Measurements from ENCODE around the gene EXOC3. TPM values are rescaled to one million over a fixed set of nuclear protein-coding genes. Genes with fewer than 3 reads are reported as not detected.
"Not testable (repeated sequence)": the region's sequence is repeated elsewhere in the genome, so short reads cannot be mapped to it uniquely, and the experiment has no call there.

EXOC3 gene
- total RNA-seq (2014; rRNA removed; shearing (Covaris generic)) = 10.2 and 10.4 TPM in 2 replicates

GRCh38 chr5:442335-443238 is at the start of gene EXOC3:
EXOC3 (plus strand) TSS chr5:443176; CDS start chr5:446206, 3,030 bp downstream.
- peaks cover 4% of the 10 kb centered on the region; the same call in 1 of the 2 replicates for H3K4me1 ChIP-seq
- no peaks in the 10 kb centered on the region for H3K27me3 ChIP-seq
- H3K4me3 ChIP-seq = peak within 1 kb of the TSS; percentile 93
- DNase-seq = peak; percentile 54 to 64
- peak within 1 kb of the TSS; percentile 69 for H3K27ac ChIP-seq
- H3K9me3 ChIP-seq (replicated peaks) = no peaks in the 10 kb centered on the region
- H3K36me3 ChIP-seq = no peaks in the 10 kb centered on the region

DNA sequence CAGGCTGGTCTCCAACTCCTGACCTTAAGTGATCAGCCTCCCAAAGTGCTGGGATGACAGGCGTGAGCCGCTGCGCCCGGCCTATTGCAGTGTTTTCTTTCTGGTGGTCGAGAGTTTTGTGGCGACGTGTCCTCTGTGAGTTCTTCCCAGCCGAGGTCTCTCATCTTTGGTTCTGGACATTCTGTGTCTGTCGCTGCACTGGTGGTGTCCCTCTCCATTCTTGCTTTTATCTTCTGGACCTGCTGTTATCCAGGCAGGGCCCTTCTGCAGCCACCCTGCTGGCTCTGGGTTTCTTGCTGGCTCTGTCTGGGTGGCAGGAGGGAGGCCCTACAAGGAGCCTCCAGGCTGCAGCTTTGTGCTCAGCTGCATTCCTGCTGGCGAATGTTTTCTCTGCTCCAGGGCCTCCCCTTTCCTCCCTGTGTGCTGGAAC is 49.1 kb upstream of the EXOC3 start:
- DNase-seq = no peak
- Histone ChIP-seq H3K36me3 (no peaks in the 10 kb centered on the region), H3K27me3 (no peaks in the 10 kb centered on the region), H3K27ac (no peak overlapping the region), H3K4me1 (peaks cover 4% of the 10 kb centered on the region; the same call in 1 of the 2 replicates), H3K4me3 (no peak overlapping the region), H3K9me3 (replicated peaks) (no peaks in the 10 kb centered on the region)

DNA sequence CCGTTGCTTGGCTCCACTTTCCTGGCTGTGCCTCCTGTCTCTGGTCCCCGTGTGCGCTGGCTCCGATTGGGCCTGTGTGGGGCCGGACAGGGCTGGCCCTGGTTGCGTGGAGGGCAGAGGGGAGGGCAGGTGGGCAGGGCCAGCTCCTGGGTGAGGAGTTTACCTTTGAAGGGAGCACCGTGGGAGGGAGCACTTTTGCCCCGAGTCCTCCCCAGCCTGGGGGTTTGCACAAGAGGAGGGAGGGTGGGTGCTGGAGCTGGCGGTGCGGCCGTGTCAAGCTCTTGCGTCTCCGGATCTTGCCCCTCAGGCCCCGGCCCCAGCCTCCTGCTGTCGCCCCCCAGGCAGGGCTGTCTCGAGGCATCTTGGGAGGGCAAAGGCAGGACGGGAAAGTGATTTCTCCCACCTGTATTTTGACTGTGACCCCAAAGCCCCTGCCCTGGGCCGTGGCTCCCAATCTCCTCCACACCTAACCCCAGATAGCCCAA is 48.3 kb upstream of the EXOC3 start:
- H3K4me1 ChIP-seq = peaks cover 4% of the 10 kb centered on the region; the same call in 1 of the 2 replicates
- no peak for DNase-seq
- H3K27ac ChIP-seq = no peak overlapping the region
- no peak overlapping the region for H3K4me3 ChIP-seq
- no peaks in the 10 kb centered on the region for H3K36me3 ChIP-seq
- no peaks in the 10 kb centered on the region for H3K27me3 ChIP-seq
- H3K9me3 ChIP-seq (replicated peaks) = no peaks in the 10 kb centered on the region

- H3K4me3 ChIP-seq = no peak overlapping the region
- H3K27ac ChIP-seq = peak overlapping the region; percentile 25
- H3K27me3 ChIP-seq = no peaks in the 10 kb centered on the region
- DNase-seq = peak; percentile 51 to 56
- no peaks in the 10 kb centered on the region for H3K36me3 ChIP-seq
- no peaks in the 10 kb centered on the region for H3K9me3 ChIP-seq (replicated peaks)
- H3K4me1 ChIP-seq = peaks cover 4% of the 10 kb centered on the region; the same call in 1 of the 2 replicates
Measured at GRCh38 chr5:395156-395920, 47.6 kb upstream of the EXOC3 start.

GRCh38 chr5:395921-396530 is 47.0 kb upstream of the EXOC3 start:
- Histone ChIP-seq H3K36me3 (no peaks in the 10 kb centered on the region), H3K4me3 (no peak overlapping the region), H3K27ac (peak overlapping the region; percentile 25), H3K4me1 (peaks cover 4% of the 10 kb centered on the region; the same call in 1 of the 2 replicates), H3K9me3 (replicated peaks) (no peaks in the 10 kb centered on the region), H3K27me3 (no peaks in the 10 kb centered on the region)
- no peak for DNase-seq

DNA sequence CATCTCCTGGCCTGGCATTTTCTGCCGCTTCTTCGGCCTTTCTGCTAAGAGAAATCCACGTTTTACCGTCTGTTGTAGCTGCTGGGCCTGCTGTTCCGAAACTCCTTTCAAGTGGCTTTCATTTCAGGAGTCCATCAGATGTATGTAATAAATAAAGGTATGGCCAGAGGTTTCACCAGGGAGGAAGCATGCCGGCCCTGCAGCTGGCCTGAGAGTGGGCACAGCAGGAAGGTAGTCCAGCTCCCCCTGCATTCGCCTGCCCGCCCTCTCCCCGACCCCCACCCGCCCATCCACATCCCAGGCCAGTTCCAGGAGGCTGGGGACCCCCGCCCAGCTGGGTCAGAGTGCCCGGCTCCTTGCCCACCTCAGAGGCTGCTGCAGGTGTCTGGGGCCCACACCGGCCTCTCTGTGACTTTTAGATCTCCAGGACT is 46.4 kb upstream of the EXOC3 start:
- DNase-seq = no peak
- H3K4me1 ChIP-seq = peaks cover 4% of the 10 kb centered on the region; the same call in 1 of the 2 replicates
- no peaks in the 10 kb centered on the region for H3K36me3 ChIP-seq
- no peaks in the 10 kb centered on the region for H3K9me3 ChIP-seq (replicated peaks)
- H3K4me3 ChIP-seq = no peak overlapping the region
- H3K27me3 ChIP-seq = no peaks in the 10 kb centered on the region
- H3K27ac ChIP-seq = no peak overlapping the region

GRCh38 chr5:398141-398474 is 44.9 kb upstream of the EXOC3 start:
- not testable (repeated sequence) for H3K36me3 ChIP-seq; H3K4me1 ChIP-seq; H3K4me3 ChIP-seq; DNase-seq; H3K9me3 ChIP-seq (replicated peaks); H3K27ac ChIP-seq; H3K27me3 ChIP-seq

DNA sequence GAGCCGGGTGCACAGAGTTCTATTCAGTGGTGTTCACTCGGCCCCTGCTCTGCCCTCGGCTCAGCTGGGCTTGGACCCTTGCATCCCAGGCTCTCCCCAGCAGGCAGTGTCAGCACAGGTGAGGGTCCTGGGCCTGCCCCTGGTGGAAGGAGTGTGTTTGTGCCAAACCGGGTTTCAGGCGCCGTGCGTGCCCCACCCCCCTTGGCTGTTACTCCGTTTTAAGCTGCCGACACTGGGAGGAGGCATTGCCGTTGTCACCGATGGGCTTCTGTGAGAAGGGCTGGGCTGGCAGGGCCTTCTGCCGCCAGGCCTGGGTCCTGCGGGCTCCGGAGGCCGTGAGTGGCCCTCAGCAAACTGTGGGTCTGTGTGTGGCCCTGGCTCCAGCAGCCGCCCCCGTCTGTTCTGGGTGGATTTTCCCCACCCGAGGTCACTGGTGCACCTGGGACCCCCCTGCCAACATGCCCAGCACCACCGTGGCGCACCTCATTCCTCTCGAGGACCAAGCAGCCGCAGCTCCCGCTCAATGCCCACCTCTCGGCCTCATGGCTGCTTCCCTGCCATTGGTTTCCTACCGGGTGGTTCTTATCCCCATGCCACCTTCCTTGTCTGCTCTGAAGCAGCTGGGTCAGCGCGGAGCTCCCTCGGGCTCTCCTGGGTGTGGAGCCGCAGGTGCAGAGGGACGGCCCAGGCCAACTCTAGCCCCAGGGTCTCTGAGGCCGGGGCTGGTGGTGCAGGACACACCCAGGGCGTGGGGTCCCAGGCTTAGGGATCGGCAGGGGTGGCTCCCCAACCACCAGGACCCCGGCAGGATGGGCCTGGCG is 44.3 kb upstream of the EXOC3 start:
- Histone ChIP-seq H3K9me3 (replicated peaks) (no peaks in the 10 kb centered on the region), H3K27ac (no peak overlapping the region), H3K36me3 (no peaks in the 10 kb centered on the region), H3K4me3 (no peak overlapping the region), H3K4me1 (peaks cover 4% of the 10 kb centered on the region; the same call in 1 of the 2 replicates), H3K27me3 (no peaks in the 10 kb centered on the region)
- DNase-seq = no peak

GRCh38 chr5:399296-400281 is 43.4 kb upstream of the EXOC3 start:
- no peak overlapping the region for H3K27ac ChIP-seq

DNA sequence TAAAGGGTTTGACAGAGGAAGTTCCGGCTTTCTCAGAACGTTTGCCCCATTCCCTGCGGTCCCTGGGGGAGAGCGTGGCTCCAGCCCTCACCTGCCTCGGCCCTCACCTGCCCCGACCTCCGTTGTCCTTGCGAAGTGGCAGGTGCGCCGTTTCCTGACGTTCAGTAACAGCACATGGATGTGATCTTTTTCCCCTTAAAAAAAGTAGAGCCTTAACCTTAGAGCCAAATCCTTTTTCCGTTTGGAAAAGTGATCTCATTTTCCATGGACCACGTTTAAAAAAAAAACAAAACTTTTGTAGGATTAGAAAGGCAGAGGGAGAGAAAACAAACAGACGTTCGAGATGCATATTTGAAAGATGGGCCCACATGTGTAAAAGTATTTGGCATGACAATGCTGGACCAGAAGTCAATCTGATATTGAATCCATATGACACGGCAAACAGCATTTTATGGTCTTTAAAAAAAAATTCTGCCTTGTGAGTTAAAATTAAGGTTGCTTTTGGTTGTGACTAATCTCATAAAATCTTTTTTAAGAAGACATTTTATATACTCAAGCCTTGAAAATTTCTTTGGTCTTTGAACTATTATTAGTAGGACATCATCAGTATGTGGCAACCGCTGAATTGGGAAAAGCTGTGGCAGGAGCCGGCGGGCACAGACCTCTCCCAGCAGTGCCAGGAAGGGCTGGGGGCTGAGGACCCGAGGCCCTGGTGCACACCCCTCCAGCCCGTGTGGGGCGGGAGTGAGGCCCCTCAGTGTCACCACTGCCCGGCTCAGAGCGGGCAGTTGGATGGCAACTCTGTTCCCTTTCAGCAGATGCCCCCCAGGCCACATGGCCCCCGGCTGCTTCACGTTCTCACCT is 42.5 kb upstream of the EXOC3 start:
- H3K4me3 ChIP-seq = peak overlapping the region; percentile 32
- no peak overlapping the region for H3K27ac ChIP-seq
- no peaks in the 10 kb centered on the region for H3K9me3 ChIP-seq (replicated peaks)
- DNase-seq = no peak
- no peaks in the 10 kb centered on the region for H3K27me3 ChIP-seq
- H3K36me3 ChIP-seq = no peaks in the 10 kb centered on the region
- peaks cover 4% of the 10 kb centered on the region; the same call in 1 of the 2 replicates for H3K4me1 ChIP-seq

More at GRCh38 chr5:399296-400281, 43.4 kb upstream of the EXOC3 start:
- no peaks in the 10 kb centered on the region for H3K27me3 ChIP-seq
- no peaks in the 10 kb centered on the region for H3K9me3 ChIP-seq (replicated peaks)
- peaks cover 4% of the 10 kb centered on the region; the same call in 1 of the 2 replicates for H3K4me1 ChIP-seq
- peak overlapping the region; percentile 32 for H3K4me3 ChIP-seq
- H3K36me3 ChIP-seq = no peaks in the 10 kb centered on the region
- peak; percentile 74 to 76 for DNase-seq

DNA sequence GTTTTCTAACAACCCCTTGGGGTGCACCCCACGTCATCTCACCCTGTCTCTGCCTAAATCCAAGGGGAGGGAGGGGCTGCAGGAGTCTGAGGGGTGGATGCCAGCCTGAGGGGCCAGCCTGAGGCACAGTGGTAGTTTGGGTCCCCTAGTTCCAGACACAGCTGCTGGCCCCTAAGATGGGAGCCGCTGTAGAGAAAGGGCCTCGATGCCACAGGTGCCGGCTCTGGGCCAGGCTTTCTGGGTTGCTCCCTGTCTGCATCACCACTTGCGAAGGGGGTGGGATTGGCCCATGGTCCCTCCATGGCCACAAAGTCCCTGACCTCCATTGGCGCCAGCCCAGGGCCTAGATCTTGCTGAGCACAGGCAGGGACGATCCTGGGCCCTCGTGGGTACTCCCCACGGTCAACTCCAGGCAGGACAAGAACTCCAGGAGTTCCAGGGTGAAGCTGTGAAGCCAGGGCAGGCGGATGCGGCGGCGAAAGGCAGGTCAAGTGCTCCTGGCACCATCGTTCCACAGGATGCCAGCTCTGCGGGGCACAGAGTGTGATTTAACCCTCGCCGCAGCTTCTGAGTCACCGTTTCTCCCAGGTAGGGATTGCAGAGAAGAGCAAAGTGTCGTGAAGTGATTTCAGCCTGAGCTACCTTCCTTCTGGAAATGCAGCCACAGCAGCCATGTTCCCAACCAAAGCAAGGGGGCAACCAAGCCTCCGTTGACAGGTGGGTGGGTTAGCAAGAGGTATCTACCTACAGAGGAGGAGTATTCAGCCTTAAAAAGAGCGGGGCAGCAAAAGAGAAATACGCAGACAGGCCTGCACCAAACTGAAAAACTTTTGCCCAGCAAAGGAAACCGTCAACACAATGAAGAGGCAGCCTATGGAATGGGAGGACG is 41.6 kb upstream of the EXOC3 start:
- H3K9me3 ChIP-seq (replicated peaks) = no peaks in the 10 kb centered on the region
- no peaks in the 10 kb centered on the region for H3K27me3 ChIP-seq
- no peak overlapping the region for H3K27ac ChIP-seq
- no peak overlapping the region for H3K4me3 ChIP-seq
- H3K36me3 ChIP-seq = no peaks in the 10 kb centered on the region
- no peak for DNase-seq
- no peaks in the 10 kb centered on the region for H3K4me1 ChIP-seq

All from SJCRH30 (cell line).